ENCODE measurements around the gene MBP.
"Not testable (repeated sequence)": the region's sequence is repeated elsewhere in the genome, so short reads cannot be mapped to it uniquely, and the experiment has no call there.

The MBP gene

GRCh38 chr18:76982038-76982437 is 150.5 kb downstream of the MBP start:
- DNase-seq = no peak

GRCh38 chr18:76981396-76981968 is 151.1 kb downstream of the MBP start:
- DNase-seq = no peak

- DNase-seq = no peak
Observed at GRCh38 chr18:76980663-76981395, 151.8 kb downstream of the MBP start.

GRCh38 chr18:76979906-76980305 is 152.7 kb downstream of the MBP start:
- DNase-seq = no peak

GRCh38 chr18:76979111-76979751 is 153.4 kb downstream of the MBP start:
- no peak for DNase-seq

- DNase-seq = no peak
Observed at GRCh38 chr18:76978616-76979015, 154.0 kb downstream of the MBP start.

- DNase-seq = no peak
Observed at GRCh38 chr18:76977684-76978232, 154.8 kb downstream of the MBP start.

GRCh38 chr18:76977108-76977621 is 155.4 kb downstream of the MBP start:
- DNase-seq = no peak

GRCh38 chr18:76975577-76976110 is 156.9 kb downstream of the MBP start:
- DNase-seq = no peak

GRCh38 chr18:76974386-76974785 is 158.2 kb downstream of the MBP start:
- no peak for DNase-seq

- DNase-seq = no peak
Observed at GRCh38 chr18:76973520-76974266, 158.9 kb downstream of the MBP start.

GRCh38 chr18:76972846-76973519 is 159.6 kb downstream of the MBP start:
- DNase-seq = no peak

- DNase-seq = no peak
Observed at GRCh38 chr18:76972241-76972640, 160.3 kb downstream of the MBP start.

- no peak for DNase-seq
Observed at GRCh38 chr18:76970770-76971559, 161.6 kb downstream of the MBP start.

GRCh38 chr18:76967721-76968472 is 164.7 kb downstream of the MBP start:
- no peak for DNase-seq

GRCh38 chr18:76967299-76967698 is 165.3 kb downstream of the MBP start:
- DNase-seq = not testable (repeated sequence)

GRCh38 chr18:76965555-76966151 is 166.9 kb downstream of the MBP start:
- not testable (repeated sequence) for DNase-seq

GRCh38 chr18:76963936-76964335 is 168.6 kb downstream of the MBP start:
- DNase-seq = no peak

GRCh38 chr18:76962851-76963250 is 169.7 kb downstream of the MBP start:
- no peak for DNase-seq

- DNase-seq = no peak
Observed at GRCh38 chr18:76960528-76961035, 172.0 kb downstream of the MBP start.

Measured in activated effector memory CD4-positive, alpha-beta T cell treated with Interleukin-2 at 50 U/mL for 16 hours (primary cell).